ENCODE results near the gene SPACDR. TPM values are rescaled to one million over a fixed set of nuclear protein-coding genes. Genes with fewer than 3 reads are reported as not detected.

SPACDR gene
- under 1 TPM in 1 of 4 donors, not detected in 3; 0.68 TPM for total RNA-seq

DNA sequence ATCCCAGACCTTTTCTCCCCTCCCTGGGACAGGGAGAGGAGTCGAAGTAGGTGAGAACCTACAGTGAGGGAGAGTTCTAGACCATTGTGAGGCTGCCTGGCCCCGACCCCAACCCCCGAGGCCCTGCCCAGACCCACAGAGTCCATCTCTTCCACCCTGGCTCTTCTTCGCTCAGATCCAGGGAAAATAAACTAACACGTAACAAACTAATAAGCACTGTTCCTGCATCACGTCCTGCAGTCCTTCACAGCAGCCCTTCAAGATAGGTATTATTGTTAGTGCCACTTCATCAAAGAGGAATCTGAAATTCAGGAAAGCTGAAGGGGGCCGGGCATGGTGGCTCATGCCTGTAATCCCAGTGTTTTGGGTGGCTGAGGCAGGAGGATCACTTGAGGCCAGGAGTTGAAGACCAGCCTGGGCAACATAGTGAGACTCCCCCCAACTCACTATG is at the start of gene SPACDR:
Gene SPACDR (minus strand): TSS at position 51 of the 451 bp plus-strand sequence. CDS start 235 bp downstream, outside the sequence.
- no peak for TF ChIP-seq CTCF (IDR thresholded peaks at IDR 0.05; ENCODE audit: low read depth)

DNA sequence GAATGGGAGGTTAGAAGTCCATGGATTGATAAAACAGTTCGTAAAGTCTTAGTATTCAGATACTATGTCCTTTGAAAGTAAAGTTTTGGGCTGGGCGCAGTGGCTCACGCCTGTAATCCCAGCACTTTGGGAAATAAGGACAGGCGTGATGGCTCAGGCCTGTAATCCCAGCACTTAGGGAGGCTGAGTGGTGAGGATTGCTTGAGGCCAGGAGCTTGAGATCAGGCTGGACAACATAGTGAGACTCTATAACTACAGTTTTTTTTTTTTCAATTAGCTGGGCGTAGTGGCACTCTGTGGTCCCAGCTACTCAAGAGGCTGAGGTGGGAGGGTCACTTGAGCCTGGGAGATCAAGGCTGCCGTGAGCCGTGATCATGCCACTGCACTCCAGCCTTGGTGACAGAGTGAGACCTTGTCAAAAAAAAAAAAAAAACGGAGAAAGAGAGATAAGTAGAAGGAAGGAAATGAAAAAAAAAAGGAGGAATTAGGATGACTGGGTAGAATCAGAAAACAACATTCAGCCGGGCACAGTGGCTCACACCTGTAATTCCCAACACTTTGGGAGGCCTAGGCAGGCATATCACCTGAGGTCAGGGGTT is 49.3 kb upstream of the SPACDR start:
- no peak for TF ChIP-seq CTCF (IDR thresholded peaks at IDR 0.05; ENCODE audit: low read depth)

DNA sequence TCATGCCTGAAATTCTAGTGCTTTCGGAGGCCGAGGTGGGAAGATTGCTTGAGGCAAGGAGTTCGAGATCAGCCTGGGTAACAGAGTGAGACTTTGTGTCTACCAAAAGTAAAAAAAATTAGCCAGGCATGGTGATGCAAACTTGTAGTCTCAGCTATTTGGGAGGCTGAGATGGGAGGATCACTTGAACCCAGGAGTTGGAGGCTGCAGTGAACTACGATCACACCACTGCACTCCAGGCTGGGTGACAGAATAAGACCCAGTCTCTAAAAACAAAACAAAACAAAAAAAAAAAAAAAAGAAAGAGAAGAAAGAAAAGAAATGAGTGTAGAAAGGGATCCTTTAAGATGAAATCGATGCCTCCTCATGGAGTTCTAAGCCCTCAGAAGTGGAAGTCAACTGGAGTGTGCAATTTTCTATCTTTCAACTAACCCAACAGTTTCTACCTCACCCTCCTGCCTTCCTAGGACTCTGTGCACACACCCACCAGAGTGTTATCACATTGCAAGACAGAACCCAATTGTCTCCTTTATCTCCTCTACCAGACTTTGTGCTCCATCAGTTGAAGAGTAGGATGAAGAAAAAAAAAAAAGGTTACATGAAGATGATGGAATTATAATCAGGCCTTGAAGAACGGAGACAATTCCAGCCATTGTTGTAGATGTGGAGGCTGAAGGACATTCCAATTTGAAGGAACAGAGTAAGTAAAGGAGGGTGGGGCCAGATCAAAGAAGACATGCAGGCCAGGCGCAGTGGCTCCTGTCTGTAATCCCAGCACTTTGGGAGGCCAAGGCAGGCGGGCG is 46.6 kb upstream of the SPACDR start:
- TF ChIP-seq CTCF (IDR thresholded peaks at IDR 0.05; ENCODE audit: low read depth), result no peak

GRCh38 chr7:100509231-100509630 is 45.2 kb upstream of the SPACDR start:
- TF ChIP-seq CTCF (IDR thresholded peaks at IDR 0.05; ENCODE audit: low read depth), result no peak

DNA sequence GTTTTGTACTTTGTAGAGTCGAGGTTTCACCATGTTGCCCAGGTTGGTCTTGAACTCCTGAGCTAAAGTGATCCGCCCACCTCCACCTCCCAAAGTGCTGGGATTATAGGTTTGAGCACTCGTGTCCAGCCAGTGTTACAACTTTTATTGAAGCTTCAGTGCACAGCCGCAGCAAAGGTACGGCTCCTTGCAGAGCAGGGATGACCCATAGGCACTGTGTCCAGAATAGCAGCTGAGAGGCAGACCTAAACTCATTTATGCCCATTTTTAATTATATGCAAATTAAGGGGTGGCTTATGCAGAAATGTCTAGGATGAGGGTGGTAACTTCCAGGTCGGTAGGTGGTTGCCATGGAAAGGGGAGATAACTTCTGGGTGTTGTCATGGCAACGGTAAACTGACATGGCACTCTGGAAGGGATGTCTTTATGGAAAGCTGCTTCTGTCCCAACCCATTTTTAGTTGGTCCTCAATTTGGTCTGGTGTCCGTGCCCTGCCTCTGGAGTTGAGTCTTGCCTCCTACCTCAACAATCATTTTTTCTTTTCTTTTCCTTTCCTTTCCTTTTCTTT is 42.4 kb upstream of the SPACDR start:
- TF ChIP-seq CTCF (IDR thresholded peaks at IDR 0.05; ENCODE audit: low read depth), result no peak

GRCh38 chr7:100504887-100505611 is 41.0 kb upstream of the SPACDR start:
- no peak for TF ChIP-seq CTCF (IDR thresholded peaks at IDR 0.05; ENCODE audit: low read depth)
